K562 (cell line): Measurements from ENCODE around the gene TMEM61. TPM values are rescaled to one million over a fixed set of nuclear protein-coding genes. Genes with fewer than 3 reads are reported as not detected.

Experiments
- ARID1B ChIP-seq: fragments of 450-650 bp; IDR thresholded peaks from 2 replicates; pipeline ENCODE4 v1.6.1; 2016; ENCODE audit warnings: antibody characterized with exemption, mild to moderate bottlenecking, inconsistent platforms
- CEBPG ChIP-seq, 3 experiments: fragments of 200-800 bp in 1 of 3; sonication (Bioruptor generic) in 1 of 3; sonication (generic) in 1 of 3; formaldehyde crosslinking in 1 of 3; IDR thresholded peaks in 2 of 3; conservative IDR thresholded peaks in 1 of 3; 2 replicates each; pipeline versions ENCODE4 v1.6.1 to v1.8.0; 2016 to 2022; ENCODE audit warnings: missing compliant biosample characterization in 2 of 3, missing genetic modification characterization in 2 of 3, mild to moderate bottlenecking in 1 of 3, missing genetic modification reagents in 1 of 3
- DNMT1 ChIP-seq: fragments of 450-650 bp; IDR thresholded peaks from 2 replicates; pipeline ENCODE4 v1.6.1; 2016; ENCODE audit warnings: antibody characterized with exemption, mild to moderate bottlenecking
- KDM5B ChIP-seq: fragments of 200-600 bp; sonication (generic); IDR thresholded peaks from 2 replicates; pipeline ENCODE4 v1.6.1; 2012; ENCODE audit warnings: low read depth, mild to moderate bottlenecking, moderate library complexity, low read length, control low read depth, inconsistent platforms; ENCODE audit not compliant: insufficient replicate concordance
- NFIX ChIP-seq: fragments of 250-450 bp; sonication (Bioruptor Pico); IDR thresholded peaks from 2 replicates; pipeline ENCODE4 v1.4.0; 2020; ENCODE audit warnings: low read depth, mild to moderate bottlenecking, moderate library complexity
- PHF21A ChIP-seq: fragments of 450-650 bp; IDR thresholded peaks from 2 replicates; pipeline ENCODE4 v1.6.1; 2017; ENCODE audit warnings: low read depth, borderline replicate concordance
- STAT5B ChIP-seq: fragments of 250-450 bp; sonication (Bioruptor Pico); IDR thresholded peaks from 2 replicates; pipeline ENCODE4 v1.8.0; 2021; ENCODE audit warnings: mild to moderate bottlenecking, inconsistent platforms
- TAF7 ChIP-seq: fragments of 450-650 bp; IDR thresholded peaks from 2 replicates; pipeline ENCODE4 v1.6.1; 2016; ENCODE audit warnings: missing genetic modification characterization, missing compliant biosample characterization
- ZNF121 ChIP-seq: sonication (generic); formaldehyde crosslinking; conservative IDR thresholded peaks from 2 replicates; pipeline ENCODE4 v1.8.0; 2022; ENCODE audit warnings: missing genetic modification reagents
- ZNF431 ChIP-seq: sonication (generic); formaldehyde crosslinking; IDR thresholded peaks from 2 replicates; pipeline ENCODE4 v1.8.0; 2022; ENCODE audit warnings: mild to moderate bottlenecking, missing genetic modification reagents
- ZNF57 ChIP-seq: fragments of 450-650 bp; formaldehyde crosslinking; IDR thresholded peaks from 2 replicates; pipeline ENCODE4 v1.4.0; 2020; ENCODE audit warnings: mild to moderate bottlenecking, moderate library complexity
- polyA plus RNA-seq, 8 experiments: library from polyadenylated mRNA; depleted of rRNA in 4 of 8; stranded (reverse) in 5 of 8; unstranded in 3 of 8; fragments of >200 nt; fragmentation: Nextera tagmentation in 2 of 8; fragmentation: Illumina TruSeq in 1 of 8; extraction: Ambion mirVana in 2 of 8; extraction: Trizol in 1 of 8; gene quantifications; 2 replicates each; pipeline versions ENCODE4 v1.2.1 to v1.2.3, GENCODE V29; 2011 to 2014; ENCODE audit warnings: inconsistent platforms in 1 of 8, missing spikeins in 1 of 8
- total RNA-seq, 7 experiments: library from RNA; depleted of rRNA in 6 of 7; stranded (reverse); fragments of >200 nt in 6 of 7; fragmentation: Illumina TruSeq in 2 of 7; extraction: Trizol in 2 of 7; gene quantifications; 2 replicates each; pipeline versions ENCODE4 v1.2.1 to v1.2.3, GENCODE V29; 2011 to 2021; ENCODE audit warnings: low replicate concordance in 1 of 7
- TF ChIP-seq, protein P1 (sequence below), 2 experiments: fragments of 150-350 bp in 1 of 2; IDR thresholded peaks; 2 replicates each; pipeline ENCODE4 v1.6.1; 2012 to 2016; ENCODE audit warnings: low read depth in 2 of 2, low read length in 2 of 2, mild to moderate bottlenecking in 1 of 2, moderate library complexity in 1 of 2
- TF ChIP-seq, protein P2 (sequence below): fragments of 450-650 bp; formaldehyde crosslinking; IDR thresholded peaks from 2 replicates; pipeline ENCODE4 v1.4.0; 2020; ENCODE audit warnings: mild to moderate bottlenecking, moderate library complexity
- TF ChIP-seq, protein P3 (sequence below): fragments of 450-650 bp; IDR thresholded peaks from 2 replicates; pipeline ENCODE4 v1.6.1; 2017; ENCODE audit warnings: antibody characterized with exemption
- TF ChIP-seq, protein P4 (sequence below): fragments of 450-650 bp; IDR thresholded peaks from 2 replicates; pipeline ENCODE4 v1.6.1; 2016; ENCODE audit warnings: missing biosample characterization, missing genetic modification characterization
- TF ChIP-seq, protein P5 (sequence below), 2 experiments: fragments of 450-650 bp; IDR thresholded peaks; 2 replicates each; pipeline ENCODE4 v1.6.1; 2016

The TMEM61 gene
- total and polyA plus RNA-seq, 9 of the 15 experiments (the other 6 are each of a cell fraction or from before 2014, with no cell fraction given) = not detected

DNA sequence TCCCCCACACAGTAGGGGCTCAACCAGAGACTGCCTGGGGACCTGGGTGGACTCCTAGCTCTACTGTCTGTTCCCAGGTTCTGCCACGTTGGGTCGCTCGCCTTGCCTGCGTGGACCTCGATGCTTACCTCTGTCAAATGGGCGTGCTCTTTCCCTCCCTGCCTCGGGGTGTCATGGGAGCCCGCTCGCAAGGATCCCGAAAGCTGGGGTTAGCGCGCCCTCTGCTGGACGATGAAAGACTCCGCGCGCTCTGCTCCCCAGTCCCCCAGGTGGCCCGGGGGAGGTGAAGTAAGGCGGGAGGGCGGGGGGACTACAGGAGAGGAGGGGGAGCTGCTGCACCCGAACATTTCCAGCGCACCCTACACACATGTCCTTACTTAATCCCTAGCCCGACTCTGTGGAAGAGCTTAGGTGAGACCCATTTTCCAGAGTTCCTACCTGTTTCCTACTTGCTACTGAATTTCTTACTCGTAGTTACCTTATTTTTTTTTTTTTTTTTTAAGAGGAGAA is 16.0 kb downstream of the TMEM61 start (continued):
- TF ChIP-seq, protein P1, sequence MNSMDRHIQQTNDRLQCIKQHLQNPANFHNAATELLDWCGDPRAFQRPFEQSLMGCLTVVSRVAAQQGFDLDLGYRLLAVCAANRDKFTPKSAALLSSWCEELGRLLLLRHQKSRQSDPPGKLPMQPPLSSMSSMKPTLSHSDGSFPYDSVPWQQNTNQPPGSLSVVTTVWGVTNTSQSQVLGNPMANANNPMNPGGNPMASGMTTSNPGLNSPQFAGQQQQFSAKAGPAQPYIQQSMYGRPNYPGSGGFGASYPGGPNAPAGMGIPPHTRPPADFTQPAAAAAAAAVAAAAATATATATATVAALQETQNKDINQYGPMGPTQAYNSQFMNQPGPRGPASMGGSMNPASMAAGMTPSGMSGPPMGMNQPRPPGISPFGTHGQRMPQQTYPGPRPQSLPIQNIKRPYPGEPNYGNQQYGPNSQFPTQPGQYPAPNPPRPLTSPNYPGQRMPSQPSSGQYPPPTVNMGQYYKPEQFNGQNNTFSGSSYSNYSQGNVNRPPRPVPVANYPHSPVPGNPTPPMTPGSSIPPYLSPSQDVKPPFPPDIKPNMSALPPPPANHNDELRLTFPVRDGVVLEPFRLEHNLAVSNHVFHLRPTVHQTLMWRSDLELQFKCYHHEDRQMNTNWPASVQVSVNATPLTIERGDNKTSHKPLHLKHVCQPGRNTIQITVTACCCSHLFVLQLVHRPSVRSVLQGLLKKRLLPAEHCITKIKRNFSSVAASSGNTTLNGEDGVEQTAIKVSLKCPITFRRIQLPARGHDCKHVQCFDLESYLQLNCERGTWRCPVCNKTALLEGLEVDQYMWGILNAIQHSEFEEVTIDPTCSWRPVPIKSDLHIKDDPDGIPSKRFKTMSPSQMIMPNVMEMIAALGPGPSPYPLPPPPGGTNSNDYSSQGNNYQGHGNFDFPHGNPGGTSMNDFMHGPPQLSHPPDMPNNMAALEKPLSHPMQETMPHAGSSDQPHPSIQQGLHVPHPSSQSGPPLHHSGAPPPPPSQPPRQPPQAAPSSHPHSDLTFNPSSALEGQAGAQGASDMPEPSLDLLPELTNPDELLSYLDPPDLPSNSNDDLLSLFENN (IDR thresholded peaks at IDR 0.05; ENCODE audit: low read depth in 2 of 2, low read length in 2 of 2) = 0 out of 4 replicates have a peak, but pooled peaks of 1 of the 2 experiments have one; percentile 21
- TF ChIP-seq ARID1B (no peak), STAT5B (CRISPR knock-in tag) (no peak), ZNF121 (CRISPR knock-in tag) (no peak), ZNF57 (CRISPR knock-in tag) (no peak), KDM5B (no peak), TAF7 (tag) (no peak), ZNF431 (CRISPR knock-in tag) (no peak), NFIX (CRISPR knock-in tag) (no peak), CEBPG (CRISPR knock-in tag; IDR thresholded peaks at IDR 0.05) (no peak), CEBPG (tag; conservative IDR thresholded peaks at IDR 0.05 in 1 of 2, IDR thresholded peaks at IDR 0.05 in 1 of 2) (no peak), PHF21A (no peak), DNMT1 (no peak)
- TF ChIP-seq, protein P2, sequence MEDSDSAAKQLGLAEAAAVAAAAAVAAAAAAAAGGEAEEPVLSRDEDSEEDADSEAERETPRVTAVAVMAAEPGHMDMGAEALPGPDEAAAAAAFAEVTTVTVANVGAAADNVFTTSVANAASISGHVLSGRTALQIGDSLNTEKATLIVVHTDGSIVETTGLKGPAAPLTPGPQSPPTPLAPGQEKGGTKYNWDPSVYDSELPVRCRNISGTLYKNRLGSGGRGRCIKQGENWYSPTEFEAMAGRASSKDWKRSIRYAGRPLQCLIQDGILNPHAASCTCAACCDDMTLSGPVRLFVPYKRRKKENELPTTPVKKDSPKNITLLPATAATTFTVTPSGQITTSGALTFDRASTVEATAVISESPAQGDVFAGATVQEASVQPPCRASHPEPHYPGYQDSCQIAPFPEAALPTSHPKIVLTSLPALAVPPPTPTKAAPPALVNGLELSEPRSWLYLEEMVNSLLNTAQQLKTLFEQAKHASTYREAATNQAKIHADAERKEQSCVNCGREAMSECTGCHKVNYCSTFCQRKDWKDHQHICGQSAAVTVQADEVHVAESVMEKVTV (CRISPR knock-in tag) = peak; percentile 93
- TF ChIP-seq, protein P3, sequence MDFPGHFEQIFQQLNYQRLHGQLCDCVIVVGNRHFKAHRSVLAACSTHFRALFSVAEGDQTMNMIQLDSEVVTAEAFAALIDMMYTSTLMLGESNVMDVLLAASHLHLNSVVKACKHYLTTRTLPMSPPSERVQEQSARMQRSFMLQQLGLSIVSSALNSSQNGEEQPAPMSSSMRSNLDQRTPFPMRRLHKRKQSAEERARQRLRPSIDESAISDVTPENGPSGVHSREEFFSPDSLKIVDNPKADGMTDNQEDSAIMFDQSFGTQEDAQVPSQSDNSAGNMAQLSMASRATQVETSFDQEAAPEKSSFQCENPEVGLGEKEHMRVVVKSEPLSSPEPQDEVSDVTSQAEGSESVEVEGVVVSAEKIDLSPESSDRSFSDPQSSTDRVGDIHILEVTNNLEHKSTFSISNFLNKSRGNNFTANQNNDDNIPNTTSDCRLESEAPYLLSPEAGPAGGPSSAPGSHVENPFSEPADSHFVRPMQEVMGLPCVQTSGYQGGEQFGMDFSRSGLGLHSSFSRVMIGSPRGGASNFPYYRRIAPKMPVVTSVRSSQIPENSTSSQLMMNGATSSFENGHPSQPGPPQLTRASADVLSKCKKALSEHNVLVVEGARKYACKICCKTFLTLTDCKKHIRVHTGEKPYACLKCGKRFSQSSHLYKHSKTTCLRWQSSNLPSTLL = no peak
- TF ChIP-seq, protein P4, sequence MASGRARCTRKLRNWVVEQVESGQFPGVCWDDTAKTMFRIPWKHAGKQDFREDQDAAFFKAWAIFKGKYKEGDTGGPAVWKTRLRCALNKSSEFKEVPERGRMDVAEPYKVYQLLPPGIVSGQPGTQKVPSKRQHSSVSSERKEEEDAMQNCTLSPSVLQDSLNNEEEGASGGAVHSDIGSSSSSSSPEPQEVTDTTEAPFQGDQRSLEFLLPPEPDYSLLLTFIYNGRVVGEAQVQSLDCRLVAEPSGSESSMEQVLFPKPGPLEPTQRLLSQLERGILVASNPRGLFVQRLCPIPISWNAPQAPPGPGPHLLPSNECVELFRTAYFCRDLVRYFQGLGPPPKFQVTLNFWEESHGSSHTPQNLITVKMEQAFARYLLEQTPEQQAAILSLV = no peak
- TF ChIP-seq, protein P5, sequence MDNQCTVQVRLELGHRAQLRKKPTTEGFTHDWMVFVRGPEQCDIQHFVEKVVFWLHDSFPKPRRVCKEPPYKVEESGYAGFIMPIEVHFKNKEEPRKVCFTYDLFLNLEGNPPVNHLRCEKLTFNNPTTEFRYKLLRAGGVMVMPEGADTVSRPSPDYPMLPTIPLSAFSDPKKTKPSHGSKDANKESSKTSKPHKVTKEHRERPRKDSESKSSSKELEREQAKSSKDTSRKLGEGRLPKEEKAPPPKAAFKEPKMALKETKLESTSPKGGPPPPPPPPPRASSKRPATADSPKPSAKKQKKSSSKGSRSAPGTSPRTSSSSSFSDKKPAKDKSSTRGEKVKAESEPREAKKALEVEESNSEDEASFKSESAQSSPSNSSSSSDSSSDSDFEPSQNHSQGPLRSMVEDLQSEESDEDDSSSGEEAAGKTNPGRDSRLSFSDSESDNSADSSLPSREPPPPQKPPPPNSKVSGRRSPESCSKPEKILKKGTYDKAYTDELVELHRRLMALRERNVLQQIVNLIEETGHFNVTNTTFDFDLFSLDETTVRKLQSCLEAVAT (IDR thresholded peaks at IDR 0.05) = no peak
